Measurements from ENCODE around the gene TRIM17.

- no peak for TF ChIP-seq POLR2A (IDR thresholded peaks at IDR 0.05; ENCODE audit: low read depth, low read length)
- no peak for TF ChIP-seq POLR2AphosphoS5 (IDR thresholded peaks at IDR 0.05; ENCODE audit: low read depth, low read length)
- TF ChIP-seq PAX5 (IDR thresholded peaks at IDR 0.05; ENCODE audit: insufficient read depth, low read length, severe bottlenecking): no peak
These were observed 39.7 kb downstream of the TRIM17 start for GRCh38 chr1:228376651-228377631.

Data from GM12891 (cell line).